Large intestine (tissue), 3 donors: Measurements from ENCODE around the gene STX4. TPM values are rescaled to one million over a fixed set of nuclear protein-coding genes. Genes with fewer than 3 reads are reported as not detected.
A peak's percentile ranks its signal among the peaks of the same experiment; 100 is the strongest.
"Not testable (repeated sequence)": the region's sequence is repeated elsewhere in the genome, so short reads cannot be mapped to it uniquely, and the experiment has no call there.

Experiments
- DNase-seq, 2 donors: peaks; one replicate each; pipeline versions ENCODE4 v3.0.0 to v3.0.0-alpha.2; 2013
- H3K27ac ChIP-seq: one replicate; pipeline ENCODE4 v1.5.1; 2013; ENCODE audit warnings: low read length
- H3K27me3 ChIP-seq: 2 replicates; pipeline ENCODE4 v1.6.1; 2013; ENCODE audit warnings: low read length; ENCODE audit not compliant: control insufficient read depth, insufficient read depth
- H3K36me3 ChIP-seq: 2 replicates; pipeline ENCODE4 v1.6.1; 2013; ENCODE audit warnings: low read length; ENCODE audit not compliant: control insufficient read depth, insufficient read depth
- H3K4me1 ChIP-seq: one replicate; pipeline ENCODE4 v1.6.1; 2013; ENCODE audit warnings: low read length; ENCODE audit not compliant: control insufficient read depth, insufficient read depth
- H3K4me3 ChIP-seq: one replicate; pipeline ENCODE4 v1.5.1; 2013; ENCODE audit warnings: low read length
- H3K9me3 ChIP-seq: one replicate; pipeline ENCODE4 v1.6.1; 2013; ENCODE audit warnings: mild to moderate bottlenecking, low read depth, low read length, moderate library complexity; ENCODE audit not compliant: control insufficient read depth
- WGBS: methylation state at CpG from one replicate; pipeline ENCODE4 v1.1.5; 2013; ENCODE audit warnings: low lambda C conversion rate; ENCODE audit not compliant: insufficient coverage; 5-methylcytosine and 5-hydroxymethylcytosine counted together
- polyA plus RNA-seq: library from polyadenylated mRNA; unstranded; fragments of 120-200 nt; gene quantifications from one replicate; pipeline ENCODE4 v1.2.1, GENCODE V29; 2013

The STX4 gene
- polyA plus RNA-seq, 1 donor: 76.6 TPM

DNA sequence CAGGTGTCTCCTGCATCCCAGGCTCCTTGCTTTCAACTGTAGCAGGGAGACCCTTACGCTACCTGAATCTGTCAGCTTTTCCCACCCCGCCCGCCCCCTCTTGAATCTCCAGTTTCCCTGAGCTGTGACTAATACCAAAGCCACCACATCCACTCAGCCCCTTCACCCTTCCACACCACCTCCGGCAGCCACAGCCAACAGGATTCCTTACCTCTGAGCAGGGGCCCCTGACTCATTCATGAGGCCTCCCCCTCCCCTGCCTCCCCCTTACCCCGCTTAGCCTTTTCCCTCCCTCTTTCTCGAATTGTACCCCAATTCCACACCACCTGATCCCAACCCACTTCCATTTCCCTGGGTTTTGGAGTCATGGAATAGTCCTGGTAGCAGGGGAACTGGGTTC lies 25.2 kb upstream of the STX4 start:
- Histone ChIP-seq H3K27ac (no peak overlapping the region), H3K4me1 (no peaks in the 10 kb centered on the region), H3K4me3 (no peak overlapping the region), H3K36me3 (no peaks in the 10 kb centered on the region), H3K9me3 (no peaks in the 10 kb centered on the region), H3K27me3 (peaks cover 61% of the 10 kb centered on the region)
- WGBS: no CpG with 5 or more reads among the region's 6 CpGs
- DNase-seq: no peak

DNA sequence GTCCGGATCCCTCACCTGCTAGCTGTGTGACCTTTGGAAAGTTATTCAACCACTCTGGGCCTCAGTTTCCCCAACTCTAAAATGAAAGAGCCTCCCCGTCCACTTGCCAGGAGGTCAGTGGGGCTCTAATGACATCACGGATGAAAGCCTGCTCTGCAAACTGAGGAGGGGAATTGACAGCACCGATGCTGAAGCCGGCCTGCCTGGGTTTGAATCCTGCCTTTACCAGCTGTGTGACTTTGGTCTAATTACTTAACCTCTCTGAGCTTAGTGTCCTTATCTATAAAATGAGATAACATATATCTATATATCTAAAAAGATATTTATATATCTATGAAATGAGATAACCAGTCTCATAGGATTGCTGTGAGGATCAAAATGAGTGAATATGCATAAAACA lies 24.8 kb upstream of the STX4 start:
- H3K4me3 ChIP-seq: no peak overlapping the region
- no peaks in the 10 kb centered on the region for H3K4me1 ChIP-seq
- WGBS: no CpG with 5 or more reads among the region's 5 CpGs
- no peaks in the 10 kb centered on the region for H3K36me3 ChIP-seq
- H3K27ac ChIP-seq: no peak overlapping the region
- H3K9me3 ChIP-seq: no peaks in the 10 kb centered on the region
- DNase-seq: no peak
- H3K27me3 ChIP-seq: peaks cover 61% of the 10 kb centered on the region

DNA sequence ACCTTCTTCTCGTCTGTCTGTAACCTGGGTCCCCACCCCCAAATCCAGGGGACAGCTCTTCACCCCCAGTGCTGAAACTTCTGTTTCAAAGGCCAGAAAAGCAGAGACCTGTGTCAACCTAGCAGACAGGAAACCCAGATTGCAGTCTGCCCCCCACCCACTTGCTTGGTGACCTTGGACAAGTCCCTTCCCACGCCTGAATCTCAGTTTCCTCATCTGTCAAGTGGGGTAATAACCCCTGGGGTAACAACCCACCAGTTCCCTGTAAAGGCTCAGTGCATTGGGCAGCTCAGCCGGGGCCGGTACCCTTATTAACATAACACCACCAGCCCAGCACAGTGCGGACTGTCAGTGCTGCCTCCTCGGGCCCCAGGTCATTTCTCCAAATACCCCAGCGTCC lies 24.2 kb upstream of the STX4 start:
- no peaks in the 10 kb centered on the region for H3K4me1 ChIP-seq
- no peaks in the 10 kb centered on the region for H3K9me3 ChIP-seq
- no peak for DNase-seq
- no peak overlapping the region for H3K4me3 ChIP-seq
- no peak overlapping the region for H3K27ac ChIP-seq
- no CpG with 5 or more reads among the region's 7 CpGs for WGBS
- peaks cover 61% of the 10 kb centered on the region for H3K27me3 ChIP-seq
- H3K36me3 ChIP-seq: no peaks in the 10 kb centered on the region

DNA sequence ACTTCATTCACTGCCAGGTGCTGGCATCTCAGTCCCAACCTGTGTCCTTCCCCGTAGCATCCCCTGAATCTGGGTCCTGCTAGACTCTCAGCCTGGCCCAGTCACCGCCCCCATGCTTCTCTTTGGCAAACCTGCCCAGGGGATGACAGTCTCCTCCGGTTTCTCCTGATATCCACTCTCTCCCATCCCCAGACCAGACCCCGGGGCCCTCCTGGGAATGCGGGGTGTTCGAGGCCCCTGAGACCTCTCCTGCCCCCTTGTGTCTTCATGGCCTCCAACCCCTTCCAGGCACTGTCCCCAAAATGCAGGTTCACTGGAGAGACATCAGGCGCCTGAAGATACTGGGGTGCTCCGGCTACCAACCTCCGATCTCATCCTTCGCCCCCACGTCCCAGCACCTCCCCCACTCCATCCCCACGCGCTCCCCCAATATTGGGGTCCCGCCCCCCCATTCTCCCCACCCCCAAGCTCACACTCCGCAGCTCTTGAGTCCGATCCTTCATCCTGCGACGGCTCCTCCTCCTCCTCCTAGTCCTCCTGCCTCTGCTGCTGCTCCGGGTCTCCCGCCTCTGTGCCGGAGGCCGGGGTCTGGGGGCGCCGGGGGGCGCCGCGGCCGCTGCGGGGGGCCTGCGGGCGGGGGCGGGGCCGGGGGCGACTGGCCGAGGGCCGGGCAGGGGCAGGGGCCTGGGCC lies 23.3 kb upstream of the STX4 start:
- H3K9me3 ChIP-seq: no peaks in the 10 kb centered on the region
- no CpG with 5 or more reads among the region's 36 CpGs for WGBS
- H3K36me3 ChIP-seq: no peaks in the 10 kb centered on the region
- H3K27me3 ChIP-seq: peaks cover 61% of the 10 kb centered on the region
- DNase-seq: no peak
- H3K4me1 ChIP-seq: no peaks in the 10 kb centered on the region
- peak overlapping the region; percentile 0 for H3K4me3 ChIP-seq
- H3K27ac ChIP-seq: no peak overlapping the region

DNA sequence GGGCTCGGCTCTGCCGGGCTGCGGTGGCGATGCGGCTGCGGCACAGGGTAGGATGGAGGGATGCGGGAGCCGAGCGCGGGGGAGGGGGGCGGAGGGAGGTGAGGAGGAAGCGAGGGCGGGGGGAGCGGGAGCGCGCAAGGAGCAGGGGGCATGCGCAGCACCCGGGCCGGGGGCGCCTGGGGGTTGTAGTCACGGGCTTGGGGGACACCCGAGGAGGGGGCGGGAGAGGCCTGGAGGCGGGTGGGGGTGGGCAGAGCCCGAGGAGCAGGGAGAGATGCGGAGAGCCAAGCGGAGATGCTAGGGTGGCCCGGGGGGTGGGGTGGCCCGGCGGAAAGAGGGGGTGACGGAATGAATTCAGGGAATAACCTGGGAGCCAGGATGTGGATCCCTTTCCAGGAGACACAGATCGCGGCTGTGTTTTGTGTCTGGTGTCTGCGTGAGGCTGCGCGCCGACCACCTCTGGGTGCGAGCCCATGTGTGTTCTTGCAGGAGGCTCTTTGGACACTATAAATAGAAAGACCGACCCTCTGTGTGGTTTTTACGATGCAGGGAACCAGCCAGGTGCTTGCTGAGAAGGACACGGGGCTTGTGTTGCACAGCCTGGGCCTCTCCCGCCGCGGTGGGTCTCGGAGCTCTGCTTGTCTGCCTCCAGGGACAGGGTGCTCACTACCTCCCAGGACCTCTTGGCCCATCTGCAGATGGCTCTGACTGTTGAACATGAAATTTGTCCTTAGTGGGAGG lies 22.6 kb upstream of the STX4 start, which contains the start of gene STX1B:
Gene STX1B (minus strand): TSS at position 54 of the 741 bp plus-strand sequence. CDS start 242 bp downstream, outside the sequence.
- peak within 1 kb of the TSS; percentile 0 for H3K4me3 ChIP-seq
- H3K27me3 ChIP-seq: peaks cover 59% of the 10 kb centered on the region

DNA sequence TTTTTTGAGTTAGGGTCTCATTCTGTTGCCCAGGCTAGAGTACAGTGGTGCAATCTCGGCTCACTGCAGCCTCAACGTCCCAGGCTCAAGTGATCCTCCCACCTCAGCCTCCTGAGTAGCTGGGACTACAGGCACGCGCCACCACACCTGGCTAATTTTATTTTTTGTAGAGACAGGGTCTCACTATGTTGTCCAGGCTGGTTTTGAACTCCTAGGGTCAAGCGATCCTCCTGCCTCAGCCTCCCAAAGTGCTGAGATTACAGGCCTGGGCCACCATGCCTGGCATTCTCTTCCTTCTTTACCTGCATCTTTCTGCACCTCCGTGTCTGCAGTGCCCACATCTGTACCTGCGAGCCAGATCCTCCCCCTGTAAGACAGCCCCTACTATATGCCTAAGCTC lies 21.5 kb upstream of the STX4 start:
- not testable (repeated sequence) for H3K27ac ChIP-seq, DNase-seq, H3K36me3 ChIP-seq, H3K4me3 ChIP-seq, H3K9me3 ChIP-seq, H3K4me1 ChIP-seq
- no CpG with 5 or more reads among the region's 7 CpGs for WGBS
- H3K27me3 ChIP-seq: peaks cover 50% of the 10 kb centered on the region

More for the DNA sequence above, 22.6 kb upstream of the STX4 start, which contains the start of gene STX1B:
- no CpG with 5 or more reads among the region's 45 CpGs for WGBS
- Histone ChIP-seq H3K27ac (no peak within 1 kb of the TSS), H3K9me3 (no peaks in the 10 kb centered on the region), H3K4me1 (no peaks in the 10 kb centered on the region), H3K36me3 (no peaks in the 10 kb centered on the region)
- no peak for DNase-seq

DNA sequence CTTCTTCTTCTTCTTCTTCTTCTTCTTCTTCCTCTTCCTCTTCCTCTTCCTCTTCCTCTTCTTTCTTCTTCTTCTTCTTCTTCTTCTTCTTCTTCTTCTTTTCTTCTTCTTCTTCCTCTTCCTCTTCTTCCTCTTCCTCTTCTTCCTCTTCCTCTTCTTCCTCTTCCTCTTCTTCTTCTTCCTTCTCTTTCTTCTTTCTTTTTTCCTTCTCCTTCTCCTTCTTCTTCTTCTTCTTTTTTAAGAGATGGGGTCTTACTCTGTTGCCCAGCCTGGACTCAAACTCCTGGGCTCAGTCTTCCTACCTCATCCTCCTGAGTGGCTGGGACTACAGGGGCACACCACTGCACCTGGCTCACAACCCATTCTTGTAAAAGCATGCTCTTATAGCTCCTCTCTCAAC lies 20.1 kb upstream of the STX4 start:
- H3K4me3 ChIP-seq, DNase-seq: not testable (repeated sequence)

DNA sequence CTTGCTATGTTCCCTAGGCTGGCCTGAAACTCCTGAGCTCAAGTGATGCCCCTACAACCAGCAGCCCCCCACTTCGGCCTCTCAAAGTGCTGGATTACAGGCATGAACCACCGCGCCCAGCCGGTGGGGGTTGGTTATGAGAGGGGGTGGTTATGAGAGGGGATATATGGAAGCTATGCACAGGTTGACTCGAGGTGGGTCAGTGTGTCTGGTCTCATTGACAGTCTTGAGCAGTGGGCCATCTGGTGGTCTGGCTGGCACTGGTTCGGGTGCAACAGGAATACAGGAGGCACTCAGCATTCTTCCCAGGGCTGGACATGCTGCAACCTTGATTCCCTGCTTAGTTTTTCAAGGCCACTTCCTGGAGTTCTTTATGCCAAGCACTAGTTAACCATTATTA lies 17.3 kb upstream of the STX4 start:
- Histone ChIP-seq H3K4me3 (no peak overlapping the region), H3K27me3 (peaks cover 15% of the 10 kb centered on the region), H3K27ac (no peak overlapping the region), H3K9me3 (no peaks in the 10 kb centered on the region), H3K4me1 (peaks cover 5% of the 10 kb centered on the region), H3K36me3 (no peaks in the 10 kb centered on the region)
- DNase-seq: peak in 1 of 2 donors; percentile 25
- no CpG with 5 or more reads among the region's 6 CpGs for WGBS

More for the DNA sequence above, 20.1 kb upstream of the STX4 start:
- H3K36me3 ChIP-seq, H3K27ac ChIP-seq, H3K4me1 ChIP-seq, H3K9me3 ChIP-seq: not testable (repeated sequence)
- H3K27me3 ChIP-seq: peaks cover 35% of the 10 kb centered on the region

DNA sequence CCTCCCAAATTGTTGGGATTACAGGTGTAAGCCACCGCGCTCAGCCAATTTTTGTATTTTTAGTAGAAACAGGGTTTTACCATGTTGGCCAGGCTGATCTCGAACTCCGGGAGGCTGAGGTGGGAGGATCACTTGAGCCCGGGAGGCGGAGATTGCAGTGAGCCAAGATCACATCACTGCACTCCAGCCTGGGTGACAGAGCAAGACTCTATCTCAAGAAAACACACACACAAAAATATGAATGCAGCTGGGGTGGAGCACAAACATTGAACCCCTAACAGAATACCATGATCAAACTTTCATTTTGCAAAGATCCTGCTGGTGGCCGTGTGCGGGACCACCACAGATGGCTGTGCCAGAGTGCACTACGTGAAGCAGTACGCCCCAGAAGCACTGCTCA lies 15.6 kb upstream of the STX4 start:
- not testable (repeated sequence) for H3K27me3 ChIP-seq, H3K9me3 ChIP-seq, DNase-seq, H3K27ac ChIP-seq, H3K36me3 ChIP-seq, H3K4me1 ChIP-seq, H3K4me3 ChIP-seq
- WGBS: no CpG with 5 or more reads among the region's 10 CpGs

DNA sequence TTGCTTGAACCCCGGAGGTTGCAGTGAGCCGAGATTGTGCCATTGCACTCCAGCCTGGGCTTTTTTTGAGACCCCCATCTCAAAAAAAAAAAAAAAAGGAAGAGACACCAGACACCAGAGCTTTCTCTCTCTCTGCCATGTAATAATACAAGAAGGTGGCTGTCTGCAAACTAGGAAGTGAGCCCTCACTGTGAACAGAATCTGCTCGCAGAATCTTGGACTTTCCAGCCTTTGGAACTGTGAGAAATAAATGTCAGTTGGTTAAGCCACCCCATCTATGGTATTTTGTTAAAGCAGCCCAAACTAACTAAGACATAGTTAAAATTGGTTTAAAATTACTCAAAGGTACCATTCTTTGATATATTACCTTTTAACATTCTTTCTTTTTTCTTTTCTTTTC lies 12.8 kb upstream of the STX4 start:
- WGBS: 86% methylated on average over 1 of the region's 3 CpGs
- peaks cover 8% of the 10 kb centered on the region for H3K4me1 ChIP-seq
- no peaks in the 10 kb centered on the region for H3K9me3 ChIP-seq
- no peak for DNase-seq
- no peak overlapping the region for H3K27ac ChIP-seq
- no peaks in the 10 kb centered on the region for H3K27me3 ChIP-seq
- H3K36me3 ChIP-seq: no peaks in the 10 kb centered on the region
- no peak overlapping the region for H3K4me3 ChIP-seq
